ENCODE measurements around the gene TUBGCP2. TPM values are rescaled to one million over a fixed set of nuclear protein-coding genes. Genes with fewer than 3 reads are reported as not detected.

TUBGCP2 gene
- total and polyA plus RNA-seq, 12 donors: 31.5 to 77.6 (median 37.3) TPM

- Histone ChIP-seq H3K4me1 (peaks cover 12 to 21% (median 19%) of the 10 kb centered on the region in 9 donors), H3K27me3 (peaks cover 20 to 93% (median 84%) of the 10 kb centered on the region in 7 donors), H3K27ac (no peak overlapping the region), H3K4me3 (no peak overlapping the region), H3K36me3 (no peaks in the 10 kb centered on the region), H3K9me3 (no peaks in the 10 kb centered on the region)
- intact Hi-C loops (cut with DNase I): loop anchor here in 1 of 10 donors (10.0 kb wide), 1 partner anchor 185 kb away; the partner anchor contains the start of gene CYP2E1
- WGBS, 2 donors: 92 to 95% methylated on average over 13 of the region's 13 CpGs
- no peak for DNase-seq
- TF ChIP-seq, protein P1, sequence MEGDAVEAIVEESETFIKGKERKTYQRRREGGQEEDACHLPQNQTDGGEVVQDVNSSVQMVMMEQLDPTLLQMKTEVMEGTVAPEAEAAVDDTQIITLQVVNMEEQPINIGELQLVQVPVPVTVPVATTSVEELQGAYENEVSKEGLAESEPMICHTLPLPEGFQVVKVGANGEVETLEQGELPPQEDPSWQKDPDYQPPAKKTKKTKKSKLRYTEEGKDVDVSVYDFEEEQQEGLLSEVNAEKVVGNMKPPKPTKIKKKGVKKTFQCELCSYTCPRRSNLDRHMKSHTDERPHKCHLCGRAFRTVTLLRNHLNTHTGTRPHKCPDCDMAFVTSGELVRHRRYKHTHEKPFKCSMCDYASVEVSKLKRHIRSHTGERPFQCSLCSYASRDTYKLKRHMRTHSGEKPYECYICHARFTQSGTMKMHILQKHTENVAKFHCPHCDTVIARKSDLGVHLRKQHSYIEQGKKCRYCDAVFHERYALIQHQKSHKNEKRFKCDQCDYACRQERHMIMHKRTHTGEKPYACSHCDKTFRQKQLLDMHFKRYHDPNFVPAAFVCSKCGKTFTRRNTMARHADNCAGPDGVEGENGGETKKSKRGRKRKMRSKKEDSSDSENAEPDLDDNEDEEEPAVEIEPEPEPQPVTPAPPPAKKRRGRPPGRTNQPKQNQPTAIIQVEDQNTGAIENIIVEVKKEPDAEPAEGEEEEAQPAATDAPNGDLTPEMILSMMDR (IDR thresholded peaks at IDR 0.05): no peak
- no peak for ATAC-seq
Measured at GRCh38 chr10:133339708-133340380, 31.2 kb upstream of the TUBGCP2 start.

- TF ChIP-seq, protein P1 (IDR thresholded peaks at IDR 0.05): no peak
- no peaks in the 10 kb centered on the region for H3K9me3 ChIP-seq
- H3K4me1 ChIP-seq: peaks cover 12 to 24% (median 20%) of the 10 kb centered on the region in 9 donors
- WGBS, 2 donors: 91 to 94% methylated on average over 10 of the region's 10 CpGs
- no peak overlapping the region for H3K27ac ChIP-seq
- no peaks in the 10 kb centered on the region for H3K36me3 ChIP-seq
- ATAC-seq: no peak
- H3K27me3 ChIP-seq: peaks cover 24 to 85% (median 75%) of the 10 kb centered on the region in 7 donors
- no peak overlapping the region for H3K4me3 ChIP-seq
- no peak for DNase-seq
- intact Hi-C loops (cut with DNase I): loop anchor here in 1 of 10 donors (10.0 kb wide), 1 partner anchor 186 kb away; the partner anchor contains the start of gene CYP2E1
Measured at GRCh38 chr10:133338080-133339071, 29.7 kb upstream of the TUBGCP2 start.

DNA sequence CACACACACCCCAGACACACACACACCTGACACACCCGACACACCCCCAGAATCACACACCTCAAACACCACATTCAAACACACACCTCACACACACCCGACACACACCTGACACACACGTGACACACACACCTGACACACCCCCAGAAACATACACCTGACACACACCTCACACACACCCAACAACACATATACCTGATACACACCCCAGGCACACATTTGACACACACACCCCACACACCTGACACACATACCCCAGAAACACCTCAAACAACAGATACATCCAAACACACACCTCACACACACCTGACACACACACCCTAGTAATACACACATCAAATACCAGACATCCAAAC lies 28.7 kb upstream of the TUBGCP2 start:
- no peak for DNase-seq
- H3K27me3 ChIP-seq: peaks cover 24 to 81% (median 74%) of the 10 kb centered on the region in 7 donors
- H3K4me1 ChIP-seq: peaks cover 12 to 24% (median 20%) of the 10 kb centered on the region in 9 donors
- H3K4me3 ChIP-seq: no peak overlapping the region
- H3K9me3 ChIP-seq: no peaks in the 10 kb centered on the region
- H3K27ac ChIP-seq: no peak overlapping the region
- no peaks in the 10 kb centered on the region for H3K36me3 ChIP-seq
- 86 to 87% methylated on average over 3 of the region's 3 CpGs for WGBS, 2 donors
- TF ChIP-seq, protein P1 (IDR thresholded peaks at IDR 0.05): no peak
- no peak for ATAC-seq
- intact Hi-C loops (cut with DNase I): loop anchor here in 1 of 10 donors (10.0 kb wide), 1 partner anchor 187 kb away; the partner anchor contains the start of gene CYP2E1
